Right cardiac atrium (tissue), 5 donors: ENCODE data around the gene ZNF536. TPM values are rescaled to one million over a fixed set of nuclear protein-coding genes. Genes with fewer than 3 reads are reported as not detected.
"Not testable (repeated sequence)": the region's sequence is repeated elsewhere in the genome, so short reads cannot be mapped to it uniquely, and the experiment has no call there.

Experiments
- ATAC-seq, 2 donors: fragments of 200-7000 bp; cut with Tn5 transposase; one replicate each; pipeline versions ENCODE4 v1.8.0 to v1.9.1; 2020; ENCODE audit warnings: moderate library complexity in 2 of 2, mild to moderate bottlenecking in 1 of 2
- DNase-seq, 3 donors: peaks; one replicate each; pipeline ENCODE4 v3.0.0-alpha.2; 2020
- H3K27ac ChIP-seq: one replicate; pipeline ENCODE4 v1.5.1; 2013; ENCODE audit warnings: mild to moderate bottlenecking, low read length, control low read depth, moderate library complexity
- H3K27me3 ChIP-seq: one replicate; pipeline ENCODE4 v1.6.1; 2013; ENCODE audit not compliant: control insufficient read depth, insufficient read depth
- H3K4me1 ChIP-seq: one replicate; pipeline ENCODE4 v1.6.1; 2013; ENCODE audit warnings: low read length; ENCODE audit not compliant: control insufficient read depth, insufficient read depth
- H3K4me3 ChIP-seq: one replicate; pipeline ENCODE4 v1.5.1; 2013; ENCODE audit warnings: low read length, control low read depth
- H3K9me3 ChIP-seq: one replicate; pipeline ENCODE4 v1.6.1; 2013; ENCODE audit warnings: low read length; ENCODE audit not compliant: control insufficient read depth
- WGBS: extraction: QIAGEN DNeasy Blood & Tissue Kit; methylation state at CpG from one replicate; pipeline ENCODE4 v1.1.7; 2013; 5-methylcytosine and 5-hydroxymethylcytosine counted together
- intact Hi-C, 4 donors: fragments of 100-400 bp; cut with DNase I; formaldehyde crosslinking; loops; one replicate each; pipeline versions ENCODE4 v1.11.0 to v1.14.0; 2022 to 2023
- polyA plus RNA-seq: library from polyadenylated mRNA; stranded (reverse); fragments of 200-250 nt; gene quantifications from one replicate; pipeline ENCODE4 v1.2.3, GENCODE V29; 2013
- total RNA-seq, 4 donors: library from RNA; stranded (reverse); fragmentation: NEBNext Ultra II Directional; extraction: Animal tissue kit (Norgen Biotek cat#: 25700); gene quantifications; one replicate each; pipeline ENCODE4 v1.2.1, GENCODE V29; 2021
- donor health status: healthy with polysubstance abuse.
- donor health status: DM: no; HTN: yes; CAD: no.
- donor health status: DM: no; HTN: no; CAD: no.
- donor health status: DM: no; HTN: yes; CAD: no; lungs with severe emphysema.
- donor health status: DM: yes; HTN: yes; CAD: no.

Gene ZNF536
- total and polyA plus RNA-seq, 5 donors = 2.5 to 6.5 (median 4.2) TPM

DNA sequence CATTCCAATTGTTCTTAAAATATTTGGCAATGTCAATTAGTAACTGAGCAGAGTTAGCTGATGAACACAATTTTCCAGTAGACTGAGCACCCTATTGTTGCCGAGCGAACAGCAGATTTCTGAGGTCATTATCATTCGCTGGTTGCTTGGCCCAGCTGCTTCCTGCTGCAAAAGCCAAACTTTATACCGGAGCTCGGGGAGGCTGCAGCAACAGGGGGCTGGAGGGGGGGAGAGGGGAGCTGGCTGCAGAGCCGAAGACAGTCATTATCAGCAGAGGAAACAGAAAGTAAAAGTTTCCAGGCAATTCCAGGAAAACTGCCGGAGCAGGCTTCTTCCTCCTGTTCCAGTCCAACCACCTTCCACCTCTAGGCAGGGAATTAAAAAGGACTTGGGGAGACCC lies 77.9 kb downstream of the ZNF536 start:
- Histone ChIP-seq H3K4me1 (peaks cover 2% of the 10 kb centered on the region), H3K9me3 (no peaks in the 10 kb centered on the region), H3K27ac (no peak overlapping the region), H3K4me3 (peak overlapping the region; percentile 44), H3K27me3 (no peaks in the 10 kb centered on the region)
- intact Hi-C loops = no loop called here
- ATAC-seq (peak; percentile 89 to 96), DNase-seq (peak; percentile 52 to 74 (median 73))
- 14% methylated on average over 7 of the region's 7 CpGs for WGBS

DNA sequence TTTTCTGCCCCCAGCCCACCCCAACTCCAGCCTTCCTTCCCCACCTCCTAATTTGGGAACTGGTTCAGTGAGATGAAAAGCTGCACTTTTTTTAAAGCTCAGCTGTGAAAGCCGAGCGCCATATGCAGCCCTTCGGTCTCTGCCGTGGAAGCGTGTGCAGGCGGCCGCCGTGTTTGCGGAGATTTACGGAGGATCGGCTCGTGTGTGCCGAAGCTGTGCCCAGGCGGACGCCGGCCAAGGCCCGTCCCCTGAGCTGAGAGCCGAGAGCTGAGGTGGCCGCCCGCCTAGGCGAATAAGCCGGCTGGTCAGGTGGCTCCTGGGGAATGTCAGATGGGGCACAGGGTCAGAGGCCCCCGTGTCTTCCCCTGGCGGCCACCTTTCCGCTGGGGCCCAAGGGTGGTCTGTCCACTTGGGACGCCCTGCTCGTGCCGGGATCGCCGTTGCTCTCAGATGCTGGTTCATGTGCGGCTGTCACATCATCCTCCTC lies 78.7 kb downstream of the ZNF536 start:
- ATAC-seq = peak; percentile 41

DNA sequence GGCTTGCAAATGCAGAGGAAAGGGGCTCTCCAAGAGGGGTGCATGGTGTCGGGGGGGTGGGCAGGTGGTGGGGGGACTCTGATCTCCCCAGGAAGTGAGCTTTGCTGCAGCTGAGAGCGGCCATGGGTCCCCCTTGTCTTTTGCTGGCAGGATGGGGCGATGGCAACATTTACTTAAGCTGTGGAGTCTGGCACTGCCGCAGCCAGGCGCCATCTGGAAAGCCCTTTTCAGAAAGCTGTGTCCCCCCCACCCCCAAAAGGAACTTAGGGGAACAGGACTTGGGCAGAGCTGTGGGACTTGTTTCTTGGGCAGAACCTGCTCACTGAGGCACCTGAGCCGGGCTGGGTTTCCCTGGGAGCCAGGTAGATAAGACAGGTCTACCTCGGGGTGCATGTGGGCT lies 80.7 kb downstream of the ZNF536 start:
- no peak overlapping the region for H3K27ac ChIP-seq
- H3K4me1 ChIP-seq = peaks cover 2% of the 10 kb centered on the region
- 88% methylated on average over 7 of the region's 7 CpGs for WGBS
- H3K4me3 ChIP-seq = no peak overlapping the region
- DNase-seq = no peak
- H3K27me3 ChIP-seq = no peaks in the 10 kb centered on the region
- H3K9me3 ChIP-seq = no peaks in the 10 kb centered on the region
- intact Hi-C loops = no loop called here
- no peak for ATAC-seq

More for the DNA sequence above, 78.7 kb downstream of the ZNF536 start:
- Histone ChIP-seq H3K27ac (no peak overlapping the region), H3K27me3 (no peaks in the 10 kb centered on the region), H3K4me3 (peak overlapping the region; percentile 29), H3K9me3 (no peaks in the 10 kb centered on the region), H3K4me1 (peaks cover 2% of the 10 kb centered on the region)
- intact Hi-C loops = no loop called here
- 55% methylated on average over 31 of the region's 31 CpGs for WGBS
- peak; percentile 19 to 67 (median 62) for DNase-seq

- no peak overlapping the region for H3K27ac ChIP-seq
- no peaks in the 10 kb centered on the region for H3K27me3 ChIP-seq
- intact Hi-C loops = no loop called here
- peaks cover 2% of the 10 kb centered on the region for H3K4me1 ChIP-seq
- no peak for DNase-seq
- WGBS = 88% methylated on average over 6 of the region's 6 CpGs
- no peak overlapping the region for H3K4me3 ChIP-seq
- no peak for ATAC-seq
- H3K9me3 ChIP-seq = no peaks in the 10 kb centered on the region
These were observed 81.6 kb downstream of the ZNF536 start for GRCh38 chr19:30453743-30454142.

GRCh38 chr19:30455881-30456280 lies 83.7 kb downstream of the ZNF536 start:
- ATAC-seq (no peak), DNase-seq (no peak)
- H3K4me1 ChIP-seq = no peaks in the 10 kb centered on the region
- no peaks in the 10 kb centered on the region for H3K9me3 ChIP-seq
- H3K4me3 ChIP-seq = no peak overlapping the region
- 89% methylated on average over 1 of the region's 1 CpG for WGBS
- H3K27me3 ChIP-seq = no peaks in the 10 kb centered on the region
- no peak overlapping the region for H3K27ac ChIP-seq
- intact Hi-C loops = no loop called here

DNA sequence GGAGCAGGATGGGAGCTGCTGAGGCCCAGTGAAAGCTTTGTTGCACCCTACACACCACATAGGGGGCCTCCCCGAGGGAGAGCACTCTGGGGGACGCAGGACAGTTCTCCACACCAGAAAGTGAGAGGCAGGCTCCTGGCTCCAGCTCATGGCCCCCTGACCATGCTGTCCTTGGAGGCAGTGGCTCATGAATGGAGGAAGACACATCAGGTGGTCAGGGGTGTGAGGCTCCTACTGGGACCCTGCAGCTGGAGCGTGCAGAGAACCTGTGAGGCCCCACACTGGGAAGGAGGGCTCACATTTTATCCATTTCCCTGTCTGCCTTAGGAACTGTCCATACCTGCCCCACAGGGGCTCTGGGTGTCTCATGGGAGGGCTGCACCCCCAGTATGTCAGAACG lies 85.3 kb downstream of the ZNF536 start:
- Histone ChIP-seq H3K27ac (no peak overlapping the region), H3K4me3 (no peak overlapping the region), H3K9me3 (no peaks in the 10 kb centered on the region), H3K27me3 (no peaks in the 10 kb centered on the region), H3K4me1 (no peaks in the 10 kb centered on the region)
- ATAC-seq (no peak), DNase-seq (no peak)
- intact Hi-C loops = no loop called here
- WGBS = 66% methylated on average over 4 of the region's 4 CpGs

GRCh38 chr19:30459859-30460258 lies 87.7 kb downstream of the ZNF536 start:
- Histone ChIP-seq H3K27ac (no peak overlapping the region), H3K4me3 (no peak overlapping the region), H3K27me3 (no peaks in the 10 kb centered on the region), H3K4me1 (no peaks in the 10 kb centered on the region), H3K9me3 (no peaks in the 10 kb centered on the region)
- DNase-seq (no peak), ATAC-seq (no peak)
- WGBS = 82% methylated on average over 2 of the region's 2 CpGs
- intact Hi-C loops = no loop called here

DNA sequence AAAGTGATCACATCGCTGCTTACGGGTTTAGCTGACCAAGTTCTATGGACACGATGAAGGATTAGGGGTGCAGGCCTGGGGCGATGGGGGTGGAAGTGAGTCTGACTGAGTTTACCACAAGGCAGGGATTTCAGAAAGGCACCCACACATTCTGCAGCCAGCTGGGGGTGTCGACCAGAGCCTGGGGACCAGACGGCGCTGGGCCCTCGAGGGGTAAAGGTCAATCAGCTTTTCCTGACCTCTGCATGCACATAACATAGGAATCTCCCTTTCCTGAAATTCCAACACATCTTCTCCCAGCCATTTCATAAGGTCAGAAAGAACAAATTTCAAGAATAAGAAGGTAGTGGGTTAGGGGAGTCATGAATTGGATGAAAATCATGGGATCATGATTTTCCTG lies 92.0 kb downstream of the ZNF536 start:
- no peaks in the 10 kb centered on the region for H3K4me1 ChIP-seq
- intact Hi-C loops = no loop called here
- no peak overlapping the region for H3K27ac ChIP-seq
- DNase-seq = no peak
- no peak overlapping the region for H3K4me3 ChIP-seq
- no peak for ATAC-seq
- 93% methylated on average over 8 of the region's 8 CpGs for WGBS
- no peaks in the 10 kb centered on the region for H3K9me3 ChIP-seq
- H3K27me3 ChIP-seq = no peaks in the 10 kb centered on the region

DNA sequence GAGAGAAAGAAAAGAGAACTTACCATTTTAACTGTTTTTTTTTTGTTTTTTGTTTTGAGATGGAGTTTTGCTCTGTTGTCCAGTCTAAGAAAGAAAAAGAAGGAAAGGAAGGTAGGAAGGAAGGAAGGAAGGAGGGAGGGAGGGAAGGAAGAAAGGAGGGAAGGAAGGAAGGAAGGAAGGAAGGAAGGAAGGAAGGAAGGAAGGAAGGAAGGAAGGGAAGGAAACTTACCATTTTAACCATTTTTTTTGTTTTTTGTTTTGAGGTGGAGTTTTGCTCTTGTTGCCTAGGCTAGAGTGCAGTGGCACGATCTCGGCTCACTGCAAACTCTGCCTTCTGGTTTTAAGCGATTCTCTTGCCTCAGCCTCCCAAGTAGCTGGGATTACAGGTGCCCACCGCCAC lies 94.4 kb downstream of the ZNF536 start:
- DNase-seq, H3K4me3 ChIP-seq, intact Hi-C loops, H3K27me3 ChIP-seq, ATAC-seq, H3K4me1 ChIP-seq, H3K27ac ChIP-seq, H3K9me3 ChIP-seq: not testable (repeated sequence)
- 91% methylated on average over 4 of the region's 4 CpGs for WGBS

- no peaks in the 10 kb centered on the region for H3K4me1 ChIP-seq
- H3K27me3 ChIP-seq = no peaks in the 10 kb centered on the region
- H3K4me3 ChIP-seq = no peak overlapping the region
- H3K27ac ChIP-seq = no peak overlapping the region
- no peaks in the 10 kb centered on the region for H3K9me3 ChIP-seq
- ATAC-seq (no peak), DNase-seq (no peak)
- WGBS = 93% methylated on average over 4 of the region's 4 CpGs
- intact Hi-C loops = no loop called here
These were observed 95.1 kb downstream of the ZNF536 start for GRCh38 chr19:30467239-30467638.

GRCh38 chr19:30469774-30470173 lies 97.6 kb downstream of the ZNF536 start:
- Histone ChIP-seq H3K27ac (no peak overlapping the region), H3K27me3 (no peaks in the 10 kb centered on the region), H3K4me3 (no peak overlapping the region), H3K9me3 (no peaks in the 10 kb centered on the region), H3K4me1 (no peaks in the 10 kb centered on the region)
- WGBS = 45% methylated on average over 5 of the region's 5 CpGs
- DNase-seq = no peak
- no peak for ATAC-seq
- intact Hi-C loops = no loop called here

DNA sequence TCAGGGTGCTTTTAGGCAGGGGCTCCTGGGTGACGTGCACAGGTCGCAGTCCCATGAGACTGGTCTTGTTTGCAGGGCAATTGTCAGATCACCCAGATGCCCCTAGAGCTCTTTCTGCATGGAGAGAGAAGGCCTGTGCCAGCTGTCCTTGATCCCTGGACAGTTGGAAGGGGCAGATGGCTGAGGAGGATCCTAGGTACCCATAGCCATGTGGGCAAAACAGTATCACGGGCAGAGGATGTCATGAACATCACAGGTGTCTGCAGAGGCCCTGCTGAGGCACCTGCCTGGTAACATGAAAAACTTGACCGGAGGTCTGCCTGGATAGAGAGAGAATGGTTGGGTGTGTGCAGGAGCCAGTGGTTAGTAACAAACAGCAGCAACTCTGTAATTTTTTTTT lies 99.3 kb downstream of the ZNF536 start:
- intact Hi-C loops = no loop called here
- ATAC-seq (no peak), DNase-seq (no peak)
- WGBS = 85% methylated on average over 4 of the region's 4 CpGs
- no peaks in the 10 kb centered on the region for H3K27me3 ChIP-seq
- H3K4me1 ChIP-seq = no peaks in the 10 kb centered on the region
- no peaks in the 10 kb centered on the region for H3K9me3 ChIP-seq
- no peak overlapping the region for H3K27ac ChIP-seq
- no peak overlapping the region for H3K4me3 ChIP-seq
